Smooth muscle cell (in vitro differentiated cells): ENCODE measurements around the gene ENOX1. TPM values are rescaled to one million over a fixed set of nuclear protein-coding genes. Genes with fewer than 3 reads are reported as not detected.

Experiments used
- DNase-seq: peaks from one replicate; lab custom pipeline; 2025; ENCODE audit not compliant: unreplicated experiment; lab: John Stamatoyannopoulos, UW
- H2AFZ ChIP-seq: fragments of 200-600 bp; sonication (generic); 2 replicates; pipeline ENCODE4 v1.6.0; 2016; ENCODE audit warnings: antibody characterized with exemption, low read depth, mild to moderate bottlenecking
- H3F3A ChIP-seq: fragments of 200-600 bp; sonication (generic); 2 replicates; pipeline ENCODE4 v1.6.0; 2017; ENCODE audit warnings: antibody characterized with exemption, low read depth
- H3K27ac ChIP-seq: fragments of 200-600 bp; sonication (generic); 2 replicates; pipeline ENCODE4 v1.5.1; 2016; ENCODE audit warnings: low read depth, mild to moderate bottlenecking
- H3K27me3 ChIP-seq: fragments of 200-600 bp; sonication (generic); 2 replicates; pipeline ENCODE4 v1.6.1; 2016; ENCODE audit warnings: low read depth, mild to moderate bottlenecking
- H3K36me3 ChIP-seq: fragments of 200-600 bp; sonication (generic); 2 replicates; pipeline ENCODE4 v1.5.1; 2016; ENCODE audit warnings: low read depth
- H3K4me1 ChIP-seq: fragments of 200-600 bp; sonication (generic); 2 replicates; pipeline ENCODE4 v1.5.1; 2016; ENCODE audit warnings: low read depth
- H3K4me2 ChIP-seq: fragments of 200-600 bp; sonication (generic); 2 replicates; pipeline ENCODE4 v1.6.0; 2016; ENCODE audit warnings: mild to moderate bottlenecking
- H3K4me3 ChIP-seq: fragments of 200-600 bp; sonication (generic); 2 replicates; pipeline ENCODE4 v1.5.1; 2016; ENCODE audit warnings: mild to moderate bottlenecking
- H3K79me2 ChIP-seq: fragments of 200-600 bp; sonication (generic); 2 replicates; pipeline ENCODE4 v1.6.0; 2016; ENCODE audit warnings: low read depth, mild to moderate bottlenecking
- H3K9ac ChIP-seq: fragments of 200-600 bp; sonication (generic); 2 replicates; pipeline ENCODE4 v1.6.0; 2016; ENCODE audit warnings: low read depth
- H3K9me3 ChIP-seq: fragments of 200-600 bp; sonication (generic); replicated peaks from 2 replicates; pipeline ENCODE4 v1.5.1; 2016; ENCODE audit warnings: low read depth
- H4K20me1 ChIP-seq: fragments of 200-600 bp; sonication (generic); 2 replicates; pipeline ENCODE4 v1.6.0; 2016; ENCODE audit warnings: low read depth
- CTCF ChIP-seq: fragments of 200-600 bp; sonication (generic); IDR thresholded peaks from 2 replicates; pipeline ENCODE4 v1.5.1; 2017; ENCODE audit warnings: borderline replicate concordance, mild to moderate bottlenecking, antibody characterized with exemption; ENCODE audit not compliant: insufficient read depth, poor library complexity, severe bottlenecking
- WGBS: methylation state at CpG from one replicate; pipeline ENCODE4 v1.1.7; 2016; ENCODE audit warnings: low lambda C conversion rate; 5-methylcytosine and 5-hydroxymethylcytosine counted together
- polyA plus RNA-seq: library from polyadenylated mRNA; unstranded; fragments of >200 nt; fragmentation: Nextera tagmentation; extraction: Ambion mirVana; gene quantifications from 2 replicates; pipeline ENCODE4 v1.2.1, GENCODE V29; 2016
- total RNA-seq: library from RNA; depleted of rRNA; stranded (reverse); fragments of >200 nt; gene quantifications from 2 replicates; pipeline ENCODE4 v1.2.3, GENCODE V29; 2014

Gene ENOX1
- total and polyA plus RNA-seq, 2 experiments from 2014 or later = 1.9 to 2.6 TPM

- 90% methylated on average over 5 of the region's 5 CpGs for WGBS
- no peaks in the 10 kb centered on the region for H3K9me3 ChIP-seq
- H2AFZ ChIP-seq = no peak overlapping the region
- no peak overlapping the region for H3K4me2 ChIP-seq
- no peak overlapping the region for H3K27ac ChIP-seq
- H3K79me2 ChIP-seq = no peaks in the 10 kb centered on the region
- no peaks in the 10 kb centered on the region for H3K36me3 ChIP-seq
- no peak for TF ChIP-seq CTCF
- no peak overlapping the region for H3K4me3 ChIP-seq
- H4K20me1 ChIP-seq = no peaks in the 10 kb centered on the region
- no peak overlapping the region for H3K9ac ChIP-seq
- DNase-seq = no peak
- no peaks in the 10 kb centered on the region for H3K27me3 ChIP-seq
- no peaks in the 10 kb centered on the region for H3K4me1 ChIP-seq
- no peaks in the 10 kb centered on the region for H3F3A ChIP-seq
Observed at GRCh38 chr13:43432958-43433357, 353.8 kb downstream of the ENOX1 start.

GRCh38 chr13:43431841-43432240, 354.9 kb downstream of the ENOX1 start:
- no peaks in the 10 kb centered on the region for H4K20me1 ChIP-seq
- no peak for DNase-seq
- H3K4me2 ChIP-seq = no peak overlapping the region
- H3K79me2 ChIP-seq = no peaks in the 10 kb centered on the region
- H3K36me3 ChIP-seq = no peaks in the 10 kb centered on the region
- no peak overlapping the region for H2AFZ ChIP-seq
- H3K4me1 ChIP-seq = no peaks in the 10 kb centered on the region
- 95% methylated on average over 8 of the region's 8 CpGs for WGBS
- no peaks in the 10 kb centered on the region for H3K9me3 ChIP-seq
- H3F3A ChIP-seq = no peaks in the 10 kb centered on the region
- H3K27me3 ChIP-seq = no peaks in the 10 kb centered on the region
- no peak overlapping the region for H3K4me3 ChIP-seq
- no peak overlapping the region for H3K27ac ChIP-seq
- TF ChIP-seq CTCF = no peak
- no peak overlapping the region for H3K9ac ChIP-seq

GRCh38 chr13:43431290-43431716, 355.5 kb downstream of the ENOX1 start:
- DNase-seq = no peak
- H3F3A ChIP-seq = no peaks in the 10 kb centered on the region
- H3K4me1 ChIP-seq = no peaks in the 10 kb centered on the region
- no peaks in the 10 kb centered on the region for H3K27me3 ChIP-seq
- no peaks in the 10 kb centered on the region for H4K20me1 ChIP-seq
- no peak overlapping the region for H3K27ac ChIP-seq
- no peak overlapping the region for H3K4me2 ChIP-seq
- 93% methylated on average over 4 of the region's 4 CpGs for whole genome bisulfite sequencing
- H3K79me2 ChIP-seq = no peaks in the 10 kb centered on the region
- no peaks in the 10 kb centered on the region for H3K36me3 ChIP-seq
- no peak overlapping the region for H3K9ac ChIP-seq
- no peak overlapping the region for H2AFZ ChIP-seq
- TF ChIP-seq CTCF = no peak
- H3K9me3 ChIP-seq = no peaks in the 10 kb centered on the region
- no peak overlapping the region for H3K4me3 ChIP-seq

- Histone ChIP-seq H3F3A (no peaks in the 10 kb centered on the region), H2AFZ (no peak overlapping the region), H3K36me3 (no peaks in the 10 kb centered on the region), H3K79me2 (no peaks in the 10 kb centered on the region), H3K4me1 (no peaks in the 10 kb centered on the region), H3K9ac (no peak overlapping the region), H3K27ac (no peak overlapping the region), H3K27me3 (no peaks in the 10 kb centered on the region), H4K20me1 (no peaks in the 10 kb centered on the region), H3K4me3 (no peak overlapping the region), H3K4me2 (no peak overlapping the region), H3K9me3 (no peaks in the 10 kb centered on the region)
- DNase-seq = no peak
- no peak for TF ChIP-seq CTCF
- WGBS = 59% methylated on average over 8 of the region's 8 CpGs
Observed at GRCh38 chr13:43428545-43429296, 358.1 kb downstream of the ENOX1 start.
